HepG2 (cell line): ENCODE data around the gene HLA-G. TPM values are rescaled to one million over a fixed set of nuclear protein-coding genes. Genes with fewer than 3 reads are reported as not detected.

ENCODE experiments used
- HIVEP1 ChIP-seq: sonication (generic); formaldehyde crosslinking; IDR thresholded peaks from 2 replicates; pipeline ENCODE4 v1.4.0; 2020; ENCODE audit warnings: mild to moderate bottlenecking, missing genetic modification reagents
- JUN ChIP-seq: sonication (generic); formaldehyde crosslinking; IDR thresholded peaks from 2 replicates; pipeline ENCODE4 v1.4.0; 2020; ENCODE audit warnings: mild to moderate bottlenecking, missing genetic modification reagents
- RFX3 ChIP-seq: IDR thresholded peaks from 2 replicates; pipeline ENCODE4 v1.6.1; 2016; ENCODE audit warnings: missing biosample characterization, missing genetic modification reagents
- STAT5B ChIP-seq: sonication (generic); formaldehyde crosslinking; IDR thresholded peaks from 2 replicates; pipeline ENCODE4 v1.4.0; 2020; ENCODE audit warnings: missing genetic modification reagents
- ZFP36 ChIP-seq: fragments of 150-350 bp; IDR thresholded peaks from 2 replicates; pipeline ENCODE4 v1.6.1; 2018; ENCODE audit warnings: borderline replicate concordance, low read length, low read depth; ENCODE audit not compliant: partially characterized antibody
- ZKSCAN8 ChIP-seq: IDR thresholded peaks from 2 replicates; pipeline ENCODE4 v1.6.1; 2016; ENCODE audit warnings: borderline replicate concordance, missing genetic modification reagents, missing compliant biosample characterization
- ZSCAN30 ChIP-seq: sonication (generic); formaldehyde crosslinking; IDR thresholded peaks from 2 replicates; pipeline ENCODE4 v1.5.0; 2020; ENCODE audit warnings: mild to moderate bottlenecking, missing genetic modification reagents
- polyA plus RNA-seq, 8 experiments: library from polyadenylated mRNA; depleted of rRNA in 3 of 8; stranded (reverse) in 7 of 8; unstranded in 1 of 8; fragments of >200 nt; fragmentation: Illumina TruSeq in 4 of 8; extraction: Trizol in 4 of 8; gene quantifications; 2 replicates each; pipeline versions ENCODE4 v1.2.1 to v1.2.3, GENCODE V29; 2011 to 2016; ENCODE audit warnings: low read depth in 4 of 8, missing spikeins in 1 of 8, mixed read lengths in 1 of 8; ENCODE audit not compliant: insufficient read depth in 1 of 8
- total RNA-seq, 5 experiments: library from RNA; depleted of rRNA; stranded (reverse); fragments of >200 nt; fragmentation: Illumina TruSeq; extraction: Trizol; gene quantifications; 2 replicates each; pipeline ENCODE4 v1.2.3, GENCODE V29; 2016; ENCODE audit warnings: low read depth in 1 of 5
- TF ChIP-seq, protein P1 (sequence below): sonication (generic); formaldehyde crosslinking; IDR thresholded peaks from 2 replicates; pipeline ENCODE4 v1.8.0; 2023; ENCODE audit warnings: mild to moderate bottlenecking, missing genetic modification reagents
- TF ChIP-seq, protein P2 (sequence below): IDR thresholded peaks from 2 replicates; pipeline ENCODE4 v1.6.1; 2016; ENCODE audit warnings: mild to moderate bottlenecking, missing biosample characterization, missing genetic modification reagents
- TF ChIP-seq, protein P3 (sequence below): sonication (generic); formaldehyde crosslinking; IDR thresholded peaks from 2 replicates; pipeline ENCODE4 v1.4.0; 2020; ENCODE audit warnings: missing genetic modification reagents, mild to moderate bottlenecking, borderline replicate concordance
- TF ChIP-seq, protein P4 (sequence below): sonication (generic); formaldehyde crosslinking; IDR thresholded peaks from 2 replicates; pipeline ENCODE4 v1.4.0; 2020; ENCODE audit warnings: low read depth, mild to moderate bottlenecking, missing genetic modification reagents

Gene HLA-G
- total and polyA plus RNA-seq, 2 of the 13 experiments (the other 11 are each of a cell fraction or from before 2014, with no cell fraction given): 0.29 to 0.30 TPM

DNA sequence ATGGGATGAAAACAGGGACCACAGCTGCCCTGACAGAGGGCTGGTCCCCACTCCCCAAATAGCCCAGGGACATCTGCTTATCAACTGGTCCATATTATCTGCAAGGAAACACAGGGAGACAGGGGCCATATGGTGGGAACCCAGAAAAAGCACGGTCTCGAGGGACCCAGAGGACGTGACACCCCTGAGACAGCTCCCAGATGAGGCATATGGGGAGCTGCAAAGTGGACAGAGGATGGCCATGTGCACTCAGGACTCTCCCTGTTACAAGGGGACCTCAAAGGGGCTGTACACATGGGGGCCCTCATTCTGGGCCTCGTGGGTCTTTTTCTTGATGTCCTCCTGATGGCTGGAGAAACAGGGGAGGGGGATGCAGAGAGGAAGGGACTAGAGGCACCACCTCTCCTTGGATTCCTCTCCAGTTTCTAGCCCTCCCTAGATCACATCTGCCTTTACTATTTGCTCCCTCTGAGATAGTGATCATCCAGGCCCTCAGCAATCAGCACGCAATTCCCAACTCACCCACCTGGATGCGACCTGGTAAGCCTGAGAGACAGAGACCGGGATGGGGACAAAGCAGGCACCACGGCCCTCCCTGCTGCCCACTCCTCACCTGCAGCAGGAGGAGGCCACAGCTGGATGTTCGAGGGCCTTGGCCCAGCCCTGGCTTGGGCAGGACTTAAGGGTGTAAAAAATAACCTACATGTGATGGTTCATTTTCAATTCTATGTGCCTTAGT lies 13.1 kb upstream of the HLA-G start (continued):
- TF ChIP-seq, protein P1, sequence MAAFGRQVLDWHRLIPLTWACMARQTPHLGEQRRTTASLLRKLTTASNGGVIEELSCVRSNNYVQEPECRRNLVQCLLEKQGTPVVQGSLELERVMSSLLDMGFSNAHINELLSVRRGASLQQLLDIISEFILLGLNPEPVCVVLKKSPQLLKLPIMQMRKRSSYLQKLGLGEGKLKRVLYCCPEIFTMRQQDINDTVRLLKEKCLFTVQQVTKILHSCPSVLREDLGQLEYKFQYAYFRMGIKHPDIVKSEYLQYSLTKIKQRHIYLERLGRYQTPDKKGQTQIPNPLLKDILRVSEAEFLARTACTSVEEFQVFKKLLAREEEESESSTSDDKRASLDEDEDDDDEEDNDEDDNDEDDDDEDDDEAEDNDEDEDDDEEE (CRISPR knock-in tag): no peak
- no peak for TF ChIP-seq ZKSCAN8 (CRISPR knock-in tag)
- no peak for TF ChIP-seq RFX3 (CRISPR knock-in tag)
- TF ChIP-seq, protein P2, sequence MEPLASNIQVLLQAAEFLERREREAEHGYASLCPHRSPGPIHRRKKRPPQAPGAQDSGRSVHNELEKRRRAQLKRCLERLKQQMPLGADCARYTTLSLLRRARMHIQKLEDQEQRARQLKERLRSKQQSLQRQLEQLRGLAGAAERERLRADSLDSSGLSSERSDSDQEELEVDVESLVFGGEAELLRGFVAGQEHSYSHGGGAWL (CRISPR knock-in tag): no peak
- no peak for TF ChIP-seq STAT5B
- TF ChIP-seq JUN (CRISPR knock-in tag): no peak
- TF ChIP-seq, protein P3, sequence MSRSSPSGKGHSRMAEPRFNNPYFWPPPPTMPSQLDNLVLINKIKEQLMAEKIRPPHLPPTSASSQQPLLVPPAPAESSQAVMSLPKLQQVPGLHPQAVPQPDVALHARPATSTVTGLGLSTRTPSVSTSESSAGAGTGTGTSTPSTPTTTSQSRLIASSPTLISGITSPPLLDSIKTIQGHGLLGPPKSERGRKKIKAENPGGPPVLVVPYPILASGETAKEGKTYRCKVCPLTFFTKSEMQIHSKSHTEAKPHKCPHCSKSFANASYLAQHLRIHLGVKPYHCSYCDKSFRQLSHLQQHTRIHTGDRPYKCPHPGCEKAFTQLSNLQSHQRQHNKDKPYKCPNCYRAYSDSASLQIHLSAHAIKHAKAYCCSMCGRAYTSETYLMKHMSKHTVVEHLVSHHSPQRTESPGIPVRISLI (CRISPR knock-in tag): no peak
- TF ChIP-seq HIVEP1 (CRISPR knock-in tag): no peak
- TF ChIP-seq, protein P4, sequence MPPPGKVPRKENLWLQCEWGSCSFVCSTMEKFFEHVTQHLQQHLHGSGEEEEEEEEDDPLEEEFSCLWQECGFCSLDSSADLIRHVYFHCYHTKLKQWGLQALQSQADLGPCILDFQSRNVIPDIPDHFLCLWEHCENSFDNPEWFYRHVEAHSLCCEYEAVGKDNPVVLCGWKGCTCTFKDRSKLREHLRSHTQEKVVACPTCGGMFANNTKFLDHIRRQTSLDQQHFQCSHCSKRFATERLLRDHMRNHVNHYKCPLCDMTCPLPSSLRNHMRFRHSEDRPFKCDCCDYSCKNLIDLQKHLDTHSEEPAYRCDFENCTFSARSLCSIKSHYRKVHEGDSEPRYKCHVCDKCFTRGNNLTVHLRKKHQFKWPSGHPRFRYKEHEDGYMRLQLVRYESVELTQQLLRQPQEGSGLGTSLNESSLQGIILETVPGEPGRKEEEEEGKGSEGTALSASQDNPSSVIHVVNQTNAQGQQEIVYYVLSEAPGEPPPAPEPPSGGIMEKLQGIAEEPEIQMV (CRISPR knock-in tag): no peak
- TF ChIP-seq ZFP36: no peak
- no peak for TF ChIP-seq ZSCAN30 (CRISPR knock-in tag)
- TF ChIP-seq, all 625 proteins: peak for 0
